SU-DHL-6 (cell line): Measurements from ENCODE around the gene HEXD.

Source experiments
- H2AFZ ChIP-seq: fragments of 200-600 bp; sonication (generic); 2 replicates; pipeline ENCODE4 v1.6.1; 2014; ENCODE audit warnings: low read depth, mild to moderate bottlenecking, moderate library complexity, mixed read lengths, antibody characterized with exemption, low read length; ENCODE audit not compliant: severe bottlenecking
- H3F3A ChIP-seq: fragments of 200-600 bp; shearing (Covaris generic); 2 replicates; pipeline ENCODE4 v1.6.0; 2016; ENCODE audit warnings: antibody characterized with exemption, mild to moderate bottlenecking; ENCODE audit not compliant: insufficient read depth
- H3K27ac ChIP-seq: fragments of 200-600 bp; sonication (generic); 2 replicates; pipeline ENCODE4 v1.5.1; 2016; ENCODE audit warnings: low read depth, mild to moderate bottlenecking, low read length, moderate library complexity, mixed read lengths
- H3K27me3 ChIP-seq: fragments of 200-600 bp; sonication (generic), shearing (Covaris generic); 2 replicates; pipeline ENCODE4 v1.6.0; 2014; ENCODE audit warnings: mild to moderate bottlenecking, low read length
- H3K36me3 ChIP-seq: fragments of 200-600 bp; sonication (generic); 2 replicates; pipeline ENCODE4 v1.6.1; 2014; ENCODE audit warnings: mild to moderate bottlenecking, low read length, mixed read lengths
- H3K4me2 ChIP-seq: fragments of 300-600, 200-600 bp; shearing (Covaris generic), sonication (generic); 2 replicates; pipeline ENCODE4 v1.6.0; 2014; ENCODE audit warnings: low read length, low read depth, mild to moderate bottlenecking; ENCODE audit not compliant: poor library complexity, severe bottlenecking
- H3K4me3 ChIP-seq: fragments of 200-600 bp; sonication (generic); 2 replicates; pipeline ENCODE4 v1.5.1; 2014; ENCODE audit warnings: antibody characterized with exemption, low read length, mild to moderate bottlenecking, mixed read lengths; ENCODE audit not compliant: insufficient read depth, poor library complexity, severe bottlenecking
- H3K79me2 ChIP-seq: fragments of 200-600 bp; sonication (generic); 2 replicates; pipeline ENCODE4 v1.6.1; 2014; ENCODE audit warnings: mild to moderate bottlenecking, low read length, moderate library complexity; ENCODE audit not compliant: insufficient read depth
- H3K9ac ChIP-seq: fragments of 200-600 bp; sonication (generic); 2 replicates; pipeline ENCODE4 v1.7.0; 2014; ENCODE audit warnings: mild to moderate bottlenecking, low read length
- H3K9me2 ChIP-seq: fragments of 200-600 bp; sonication (generic); replicated peaks from 2 replicates; pipeline ENCODE4 v1.6.1; 2014; ENCODE audit warnings: low read length; ENCODE audit not compliant: insufficient read depth
- H3K9me3 ChIP-seq: fragments of 200-600 bp; sonication (generic); 2 replicates; pipeline ENCODE4 v1.6.1; 2014; ENCODE audit warnings: low read length, mixed read lengths; ENCODE audit not compliant: insufficient read depth
- H4K20me1 ChIP-seq: fragments of 200-600 bp; sonication (generic); 2 replicates; pipeline ENCODE4 v1.6.1; 2014; ENCODE audit warnings: low read depth, mild to moderate bottlenecking, antibody characterized with exemption, low read length, moderate library complexity, mixed read lengths
- EZH2phosphoT487 ChIP-seq: fragments of 200-600 bp; sonication (generic), shearing (Covaris generic); conservative IDR thresholded peaks from 2 replicates; pipeline ENCODE4 v1.6.1; 2018; ENCODE audit warnings: mild to moderate bottlenecking, antibody characterized with exemption, low read length, moderate library complexity, mixed read lengths
- TF ChIP-seq, protein P1 (sequence below): fragments of 200-600 bp; sonication (generic); IDR thresholded peaks from one replicate; pipeline ENCODE4 v1.5.1; 2017; ENCODE audit warnings: antibody characterized with exemption, mild to moderate bottlenecking, low read length, moderate library complexity; ENCODE audit not compliant: insufficient read depth, poor library complexity, severe bottlenecking

HEXD gene

DNA sequence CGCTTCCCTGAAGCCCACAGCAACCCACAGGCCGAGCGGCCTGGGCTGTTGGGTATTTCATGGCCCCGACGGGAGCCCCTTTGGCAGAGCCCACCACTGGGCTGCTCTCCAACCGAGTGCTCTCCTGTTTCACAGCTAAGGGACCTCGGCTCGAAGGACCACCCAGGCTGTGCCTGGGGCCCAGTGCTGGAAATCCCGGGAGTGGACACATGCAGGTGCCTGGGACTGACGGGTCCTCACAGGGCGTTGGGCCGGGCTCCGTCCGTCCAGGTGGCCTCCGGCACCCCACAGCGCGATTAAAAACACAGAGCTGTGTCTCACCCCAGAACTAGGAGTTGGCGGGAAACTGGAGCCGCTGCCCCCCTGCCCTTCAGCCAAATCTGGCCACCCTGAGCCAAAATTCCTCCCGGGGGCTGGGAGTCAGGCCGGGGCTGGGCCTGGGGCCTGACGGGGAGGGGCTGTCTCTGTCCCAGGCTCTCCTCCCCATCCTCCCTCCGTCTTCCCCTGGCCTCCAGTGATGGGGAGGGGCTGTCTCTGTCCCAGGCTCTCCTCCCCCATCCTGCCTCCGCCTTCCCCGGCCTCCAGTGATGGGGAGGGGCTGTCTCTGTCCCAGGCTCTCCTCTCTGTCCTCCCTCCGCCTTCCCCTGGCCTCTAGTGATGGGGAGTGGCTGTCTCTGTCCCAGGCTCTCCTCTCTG is 32.4 kb upstream of the HEXD start:
- Histone ChIP-seq H3K9me2 (no peaks in the 10 kb centered on the region), H3K4me3 (no peak overlapping the region), H3K79me2 (no peaks in the 10 kb centered on the region), H3K4me2 (no peak overlapping the region), H2AFZ (no peak overlapping the region), H3F3A (no peaks in the 10 kb centered on the region), H4K20me1 (no peaks in the 10 kb centered on the region), H3K36me3 (no peaks in the 10 kb centered on the region), H3K9me3 (no peaks in the 10 kb centered on the region), H3K9ac (no peak overlapping the region), H3K27me3 (no peaks in the 10 kb centered on the region), H3K27ac (no peak overlapping the region)
- TF ChIP-seq, protein P1, sequence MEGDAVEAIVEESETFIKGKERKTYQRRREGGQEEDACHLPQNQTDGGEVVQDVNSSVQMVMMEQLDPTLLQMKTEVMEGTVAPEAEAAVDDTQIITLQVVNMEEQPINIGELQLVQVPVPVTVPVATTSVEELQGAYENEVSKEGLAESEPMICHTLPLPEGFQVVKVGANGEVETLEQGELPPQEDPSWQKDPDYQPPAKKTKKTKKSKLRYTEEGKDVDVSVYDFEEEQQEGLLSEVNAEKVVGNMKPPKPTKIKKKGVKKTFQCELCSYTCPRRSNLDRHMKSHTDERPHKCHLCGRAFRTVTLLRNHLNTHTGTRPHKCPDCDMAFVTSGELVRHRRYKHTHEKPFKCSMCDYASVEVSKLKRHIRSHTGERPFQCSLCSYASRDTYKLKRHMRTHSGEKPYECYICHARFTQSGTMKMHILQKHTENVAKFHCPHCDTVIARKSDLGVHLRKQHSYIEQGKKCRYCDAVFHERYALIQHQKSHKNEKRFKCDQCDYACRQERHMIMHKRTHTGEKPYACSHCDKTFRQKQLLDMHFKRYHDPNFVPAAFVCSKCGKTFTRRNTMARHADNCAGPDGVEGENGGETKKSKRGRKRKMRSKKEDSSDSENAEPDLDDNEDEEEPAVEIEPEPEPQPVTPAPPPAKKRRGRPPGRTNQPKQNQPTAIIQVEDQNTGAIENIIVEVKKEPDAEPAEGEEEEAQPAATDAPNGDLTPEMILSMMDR: no peak
- TF ChIP-seq EZH2phosphoT487: no peak

DNA sequence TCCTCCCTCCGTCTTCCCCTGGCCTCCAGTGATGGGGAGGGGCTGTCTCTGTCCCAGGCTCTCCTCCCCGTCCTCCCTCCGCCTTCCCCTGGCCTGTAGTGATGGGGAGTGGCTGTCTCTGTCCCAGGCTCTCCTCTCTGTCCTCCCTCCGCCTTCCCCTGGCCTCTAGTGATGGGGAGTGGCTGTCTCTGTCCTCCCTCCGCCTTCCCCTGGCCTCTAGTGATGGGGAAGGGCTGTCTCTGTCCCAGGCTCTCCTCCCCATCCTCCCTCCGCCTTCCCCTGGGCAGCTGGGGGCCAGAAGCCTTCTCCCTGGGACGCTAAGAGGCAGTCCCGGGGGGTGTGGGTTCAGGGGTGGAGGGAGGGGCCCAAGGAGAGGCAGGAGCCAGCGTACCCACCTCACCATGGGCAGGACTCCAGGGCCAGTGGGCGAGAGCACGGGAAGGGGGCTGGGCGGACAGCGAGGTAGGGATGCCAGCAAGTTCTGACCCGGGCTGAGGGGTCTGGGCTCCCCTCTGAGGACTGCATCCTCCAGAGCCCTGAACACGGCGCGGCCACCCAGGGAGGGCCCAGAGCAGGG is 31.8 kb upstream of the HEXD start:
- H4K20me1 ChIP-seq: no peaks in the 10 kb centered on the region
- H3K4me2 ChIP-seq: no peak overlapping the region
- H2AFZ ChIP-seq: no peak overlapping the region
- H3K9me3 ChIP-seq: no peaks in the 10 kb centered on the region
- no peaks in the 10 kb centered on the region for H3K79me2 ChIP-seq
- H3K9ac ChIP-seq: no peak overlapping the region
- no peaks in the 10 kb centered on the region for H3F3A ChIP-seq
- H3K36me3 ChIP-seq: no peaks in the 10 kb centered on the region
- H3K4me3 ChIP-seq: no peak overlapping the region
- H3K9me2 ChIP-seq: no peaks in the 10 kb centered on the region
- no peak for TF ChIP-seq EZH2phosphoT487
- TF ChIP-seq, protein P1: no peak
- no peaks in the 10 kb centered on the region for H3K27me3 ChIP-seq
- H3K27ac ChIP-seq: no peak overlapping the region

DNA sequence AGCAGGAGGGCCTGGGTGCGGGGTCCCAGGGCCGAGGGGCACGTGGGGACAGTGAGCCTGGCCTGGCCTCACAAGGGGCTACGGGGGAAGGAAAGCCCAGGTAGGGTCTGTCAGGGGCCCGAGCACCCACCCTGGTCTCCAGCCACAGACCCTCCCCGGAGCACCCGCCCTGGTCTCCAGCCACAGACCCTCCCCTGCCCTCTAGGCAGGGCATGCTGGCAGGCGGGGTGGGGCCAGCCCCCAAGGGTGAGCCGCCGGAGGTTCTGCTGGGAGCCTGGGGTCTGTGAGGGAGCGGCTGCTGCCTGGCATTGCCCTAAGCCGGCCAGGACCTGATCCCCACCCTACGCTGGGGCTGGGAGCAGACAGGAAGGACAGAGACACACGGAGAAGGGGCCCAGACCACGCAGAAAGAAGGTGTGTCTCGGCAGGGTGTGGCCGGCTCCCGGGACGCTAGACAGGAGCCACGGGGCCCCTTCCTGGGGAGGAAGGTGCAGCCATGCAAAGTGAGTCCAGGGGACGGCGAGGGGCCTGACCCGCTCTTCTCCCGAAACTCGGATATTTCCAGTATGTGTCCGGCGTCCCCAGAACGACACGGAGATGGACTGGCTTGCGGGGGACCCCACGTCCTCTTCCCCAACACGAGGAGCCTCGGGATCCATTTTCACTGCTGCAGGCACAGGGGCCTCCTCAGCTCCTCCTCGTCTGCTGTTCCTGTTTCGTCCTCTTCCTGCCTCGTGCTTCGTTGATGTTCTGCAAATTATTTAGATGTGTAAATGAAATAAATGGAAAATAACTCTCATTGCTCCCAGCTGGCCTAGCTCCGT is 31.1 kb upstream of the HEXD start:
- H3K4me3 ChIP-seq: no peak overlapping the region
- H3K4me2 ChIP-seq: no peak overlapping the region
- H3F3A ChIP-seq: no peaks in the 10 kb centered on the region
- no peaks in the 10 kb centered on the region for H3K9me3 ChIP-seq
- no peaks in the 10 kb centered on the region for H3K79me2 ChIP-seq
- H3K36me3 ChIP-seq: no peaks in the 10 kb centered on the region
- TF ChIP-seq, protein P1: no peak
- no peak for TF ChIP-seq EZH2phosphoT487
- no peak overlapping the region for H2AFZ ChIP-seq
- no peaks in the 10 kb centered on the region for H3K27me3 ChIP-seq
- H3K27ac ChIP-seq: no peak overlapping the region
- H3K9ac ChIP-seq: no peak overlapping the region
- no peaks in the 10 kb centered on the region for H4K20me1 ChIP-seq
- no peaks in the 10 kb centered on the region for H3K9me2 ChIP-seq
